HCT116 (cell line): ENCODE results near the gene CFAP46. TPM values are rescaled to one million over a fixed set of nuclear protein-coding genes. Genes with fewer than 3 reads are reported as not detected.

Experiments
- ATAC-seq: fragments of 200-7000 bp; cut with Tn5 transposase; 2 replicates; pipeline ENCODE4 v1.9.1; 2020; ENCODE audit warnings: mild to moderate bottlenecking, moderate library complexity
- BruUV-seq: library from RNA; stranded (reverse); fragments of 400-500 nt; replicated peaks from 2 replicates; lab custom pipeline; 2021; lab: Mats Ljungman, UMichigan
- CTCF ChIA-PET: fragments of 300-600 bp; sonication (Branson Sonifier 250); formaldehyde crosslinking; loops from one replicate; lab custom pipeline; 2021; ENCODE audit warnings: antibody characterized with exemption; lab: Charles Lee
- POLR2A ChIA-PET: fragments of 300-600, 350-600 bp; sonication (Branson Sonifier 250); formaldehyde crosslinking; loops from one replicate; lab custom pipeline; 2021; ENCODE audit warnings: antibody characterized with exemption; lab: Charles Lee
- RAD21 ChIA-PET, 2 experiments: fragments of 300-600 bp; sonication (Branson Sonifier 250); formaldehyde crosslinking; loops; one replicate each; lab custom pipeline; 2023; ENCODE audit warnings: low total read pairs in 2 of 2; ENCODE audit not compliant: uncharacterized antibody in 2 of 2, unreplicated experiment in 2 of 2, low non-redundant PET in 1 of 2; lab: Charles Lee
- DNase-seq: peaks from one replicate; pipeline ENCODE4 v3.0.0-alpha.2; 2010; ENCODE audit warnings: low read depth, low spot score
- H2AFZ ChIP-seq: fragments of 200-600 bp; shearing (Covaris generic), sonication (generic); 2 replicates; pipeline ENCODE4 v1.6.1; 2017; ENCODE audit warnings: low read depth, mixed run types, mixed read lengths, antibody characterized with exemption, low read length; ENCODE audit not compliant: poor library complexity, severe bottlenecking
- H3K27ac ChIP-seq: 2 replicates; pipeline ENCODE4 v1.5.1; 2012; ENCODE audit warnings: low read depth, low read length
- H3K27me3 ChIP-seq: fragments of 200-600 bp; sonication (generic); 2 replicates; pipeline ENCODE4 v1.6.1; 2016; ENCODE audit warnings: mixed run types, low read length, mixed read lengths; ENCODE audit not compliant: insufficient read depth
- H3K36me3 ChIP-seq, 2 experiments: fragments of 200-500 bp in 1 of 2; fragments of 200-600 bp in 1 of 2; sonication (Bioruptor generic) in 1 of 2; sonication (generic) in 1 of 2; 2 replicates each; pipeline versions ENCODE4 v1.5.1 to v1.6.1; 2014 to 2016; ENCODE audit warnings: low read length in 2 of 2, inconsistent platforms in 1 of 2, mixed read lengths in 1 of 2, mixed run types in 1 of 2; ENCODE audit not compliant: insufficient read depth in 2 of 2, control insufficient read depth in 1 of 2
- H3K4me1 ChIP-seq, 2 experiments: fragments of 200-600 bp in 1 of 2; sonication (generic) in 1 of 2; 2 replicates each; pipeline versions ENCODE4 v1.5.1 to v1.6.1; 2012 to 2017; ENCODE audit warnings: low read length in 2 of 2, inconsistent platforms in 1 of 2, mild to moderate bottlenecking in 1 of 2, mixed read lengths in 1 of 2, mixed run types in 1 of 2, moderate library complexity in 1 of 2; ENCODE audit not compliant: insufficient read depth in 2 of 2, control insufficient read depth in 1 of 2
- H3K4me2 ChIP-seq: fragments of 200-600 bp; sonication (generic); 2 replicates; pipeline ENCODE4 v1.6.1; 2017; ENCODE audit warnings: mixed run types, low read length, mixed read lengths
- H3K4me3 ChIP-seq, 2 experiments: fragments of 200-600 bp in 1 of 2; sonication (generic) in 1 of 2; replicated peaks in 1 of 2; 2 replicates each; pipeline ENCODE4 v1.5.1; 2011 to 2016; ENCODE audit warnings: low read length in 2 of 2, control low read depth in 1 of 2, low read depth in 1 of 2, mild to moderate bottlenecking in 1 of 2, mixed read lengths in 1 of 2, mixed run types in 1 of 2
- H3K79me2 ChIP-seq: fragments of 200-600 bp; sonication (generic); 2 replicates; pipeline ENCODE4 v1.6.1; 2017; ENCODE audit warnings: mild to moderate bottlenecking, mixed run types, low read length, moderate library complexity, mixed read lengths; ENCODE audit not compliant: insufficient read depth
- H3K9ac ChIP-seq: fragments of 200-600 bp; sonication (generic); 2 replicates; pipeline ENCODE4 v1.6.1; 2016; ENCODE audit warnings: low read length, mixed read lengths
- H3K9me2 ChIP-seq: fragments of 200-600 bp; sonication (generic), shearing (Covaris generic); 2 replicates; pipeline ENCODE4 v1.6.1; 2017; ENCODE audit warnings: mixed run types, mild to moderate bottlenecking, moderate library complexity; ENCODE audit not compliant: insufficient read depth
- H3K9me3 ChIP-seq, 2 experiments: fragments of 200-500 bp in 1 of 2; fragments of 200-600 bp in 1 of 2; sonication (Bioruptor generic) in 1 of 2; sonication (generic) in 1 of 2; 2 replicates each; pipeline ENCODE4 v1.6.1; 2014 to 2017; ENCODE audit warnings: low read length in 2 of 2, mixed read lengths in 2 of 2, inconsistent platforms in 1 of 2, low read depth in 1 of 2, mild to moderate bottlenecking in 1 of 2, mixed run types in 1 of 2, moderate library complexity in 1 of 2; ENCODE audit not compliant: control insufficient read depth in 1 of 2, insufficient read depth in 1 of 2
- H4K20me1 ChIP-seq: fragments of 200-600 bp; sonication (generic), shearing (Covaris generic); 2 replicates; pipeline ENCODE4 v1.6.1; 2017; ENCODE audit warnings: mixed run types, mild to moderate bottlenecking, moderate library complexity; ENCODE audit not compliant: insufficient read depth
- ATF3 ChIP-seq: IDR thresholded peaks from 2 replicates; pipeline ENCODE4 v1.6.1; 2012
- CBX3 ChIP-seq: IDR thresholded peaks from 2 replicates; pipeline ENCODE4 v1.6.1; 2012; ENCODE audit warnings: low read depth
- CTCF ChIP-seq, 3 experiments: fragments of 200-600 bp in 1 of 3; sonication (generic) in 1 of 3; IDR thresholded peaks in 2 of 3; conservative IDR thresholded peaks in 1 of 3; 2 replicates each; pipeline ENCODE4 v1.5.1; 2012 to 2017; ENCODE audit warnings: low read depth in 2 of 3, low read length in 2 of 3, antibody characterized with exemption in 1 of 3, borderline replicate concordance in 1 of 3, control low read depth in 1 of 3, mild to moderate bottlenecking in 1 of 3, mixed read lengths in 1 of 3, mixed run types in 1 of 3, moderate library complexity in 1 of 3; ENCODE audit not compliant: insufficient read depth in 1 of 3
- EZH2 ChIP-seq: fragments of 200-600 bp; sonication (generic); IDR thresholded peaks from 2 replicates; pipeline ENCODE4 v1.6.1; 2017; ENCODE audit warnings: antibody characterized with exemption, mixed run types
- FOSL1 ChIP-seq: IDR thresholded peaks from 2 replicates; pipeline ENCODE4 v1.6.1; 2012; ENCODE audit warnings: low read depth
- JUND ChIP-seq: IDR thresholded peaks from 2 replicates; pipeline ENCODE4 v1.6.1; 2012
- RAD21 ChIP-seq: IDR thresholded peaks from 2 replicates; pipeline ENCODE4 v1.6.1; 2012; ENCODE audit warnings: low read depth, mild to moderate bottlenecking
- REST ChIP-seq: IDR thresholded peaks from 2 replicates; pipeline ENCODE4 v1.6.1; 2012; ENCODE audit warnings: low read depth
- SIN3A ChIP-seq: IDR thresholded peaks from 2 replicates; pipeline ENCODE4 v1.6.1; 2012; ENCODE audit warnings: low read depth
- YY1 ChIP-seq: IDR thresholded peaks from 2 replicates; pipeline ENCODE4 v1.6.1; 2011; ENCODE audit warnings: low read length, low read depth, moderate library complexity, mild to moderate bottlenecking; ENCODE audit not compliant: insufficient replicate concordance; ENCODE audit errors: extremely low read depth
- ZFX ChIP-seq: fragments of 450-650 bp; IDR thresholded peaks from 2 replicates; pipeline ENCODE4 v1.6.1; 2017
- intact Hi-C: fragments of 100-400 bp; cut with micrococcal nuclease; formaldehyde crosslinking; loops from 2 replicates; pipeline ENCODE4 v1.10.0; 2022
- total RNA-seq: library from RNA; stranded (reverse); gene quantifications from one replicate; pipeline ENCODE4 v1.2.1, GENCODE V29; 2021; ENCODE audit not compliant: unreplicated experiment

CFAP46 gene
- total RNA-seq, 1 experiment from 2014 or later: 1.4 TPM

- Histone ChIP-seq H3K4me1 (no peaks in the 10 kb centered on the region), H3K36me3 (no peaks in the 10 kb centered on the region), H3K4me3 (no peak overlapping the region), H4K20me1 (no peaks in the 10 kb centered on the region), H2AFZ (no peak overlapping the region), H3K27ac (no peak overlapping the region), H3K4me2 (no peak overlapping the region), H3K27me3 (no peaks in the 10 kb centered on the region), H3K79me2 (no peaks in the 10 kb centered on the region), H3K9me3 (no peaks in the 10 kb centered on the region), H3K9me2 (no peaks in the 10 kb centered on the region), H3K9ac (no peak overlapping the region)
- POLR2A ChIA-PET: no interaction called here
- DNase-seq: peak; percentile 8
- RAD21 ChIA-PET: no interaction called here
- no TSS peak for BruUV-seq
- ATAC-seq: peak; percentile 81
- CTCF ChIA-PET: interaction anchor here (2.2 kb wide), 1 partner anchor 148 kb away, joined by 7 read pairs; no protein-coding TSS in a partner anchor
- intact Hi-C loops: no loop called here
- TF ChIP-seq RAD21 (peak; percentile 52; the same call in 1 of the 2 replicates), FOSL1 (no peak), CTCF (IDR thresholded peaks at IDR 0.05 in 2 of 3, conservative IDR thresholded peaks at IDR 0.05 in 1 of 3; ENCODE audit: borderline replicate concordance in 1 of 3, insufficient read depth in 1 of 3, low read depth in 2 of 3, low read length in 2 of 3) (peak; percentile 12 to 40 (median 33); a peak in 4 of 6 replicates)
- TF ChIP-seq, all 23 proteins: peak for 2
Measured at GRCh38 chr10:132802694-132803320, 139.6 kb downstream of the CFAP46 start.

- no peaks in the 10 kb centered on the region for H4K20me1 ChIP-seq
- ChIA-PET CTCF (interaction anchor here (2.2 kb wide), 1 partner anchor 147 kb away, joined by 7 read pairs; no protein-coding TSS in a partner anchor), RAD21 (no interaction called here), POLR2A (no interaction called here)
- H3K4me2 ChIP-seq: no peak overlapping the region
- H3K9ac ChIP-seq: no peak overlapping the region
- H3K4me1 ChIP-seq: no peaks in the 10 kb centered on the region
- H3K4me3 ChIP-seq: no peak overlapping the region
- DNase-seq (no peak), ATAC-seq (no peak)
- H3K79me2 ChIP-seq: no peaks in the 10 kb centered on the region
- H3K36me3 ChIP-seq: no peaks in the 10 kb centered on the region
- H2AFZ ChIP-seq: no peak overlapping the region
- intact Hi-C loops: no loop called here
- no peaks in the 10 kb centered on the region for H3K27me3 ChIP-seq
- H3K9me3 ChIP-seq: no peaks in the 10 kb centered on the region
- no peak overlapping the region for H3K27ac ChIP-seq
- no TSS peak for BruUV-seq
- H3K9me2 ChIP-seq: no peaks in the 10 kb centered on the region
- no peak for TF ChIP-seq CTCF (IDR thresholded peaks at IDR 0.05 in 2 of 3, conservative IDR thresholded peaks at IDR 0.05 in 1 of 3; ENCODE audit: borderline replicate concordance in 1 of 3, insufficient read depth in 1 of 3, low read depth in 2 of 3, low read length in 2 of 3)
- no peak for TF ChIP-seq YY1
- no peak for TF ChIP-seq SIN3A
- TF ChIP-seq ZFX: no peak
- no peak for TF ChIP-seq EZH2
- no peak for TF ChIP-seq JUND
- no peak for TF ChIP-seq REST
- no peak for TF ChIP-seq CBX3
- TF ChIP-seq ATF3: no peak
Measured at GRCh38 chr10:132802048-132802447, 140.3 kb downstream of the CFAP46 start.
